SK-N-SH treated with all-trans-retinoic acid at 6 μM for 48 hours (cell line): ENCODE data around the gene HAAO.

ENCODE experiments used
- ATAC-seq: fragments of 200-7000 bp; cut with Tn5 transposase; 3 replicates; pipeline ENCODE4 v1.9.1; 2020; ENCODE audit warnings: mild to moderate bottlenecking, moderate library complexity
- ARNTL ChIP-seq: fragments of 450-650 bp; formaldehyde crosslinking; IDR thresholded peaks from 2 replicates; pipeline ENCODE4 v1.5.0; 2020; ENCODE audit warnings: low read depth, mild to moderate bottlenecking, moderate library complexity, borderline replicate concordance
- BACH2 ChIP-seq: fragments of 250-450 bp; sonication (Bioruptor Pico); IDR thresholded peaks from 2 replicates; pipeline ENCODE4 v1.9.0; 2021; ENCODE audit warnings: mild to moderate bottlenecking, borderline replicate concordance
- CREB5 ChIP-seq: fragments of 250-450 bp; sonication (Bioruptor Pico); IDR thresholded peaks from 2 replicates; pipeline ENCODE4 v1.5.1; 2020; ENCODE audit warnings: low read depth, mild to moderate bottlenecking, moderate library complexity
- CSRNP3 ChIP-seq: fragments of 250-450 bp; sonication (Bioruptor Pico); IDR thresholded peaks from 2 replicates; pipeline ENCODE4 v1.5.1; 2021; ENCODE audit warnings: mild to moderate bottlenecking, moderate library complexity
- ESRRG ChIP-seq: fragments of 250-450 bp; sonication (Bioruptor Pico); IDR thresholded peaks from 2 replicates; pipeline ENCODE4 v1.6.1; 2021; ENCODE audit warnings: mild to moderate bottlenecking
- GLIS3 ChIP-seq: fragments of 250-450 bp; sonication (Bioruptor Pico); IDR thresholded peaks from 2 replicates; pipeline ENCODE4 v1.5.0; 2020; ENCODE audit warnings: mild to moderate bottlenecking, moderate library complexity
- ISL1 ChIP-seq: fragments of 250-450 bp; sonication (Bioruptor Pico); IDR thresholded peaks from 2 replicates; pipeline ENCODE4 v2.1.2; 2022; ENCODE audit warnings: mild to moderate bottlenecking, moderate library complexity
- OSR1 ChIP-seq: fragments of 250-450 bp; sonication (Bioruptor Pico); IDR thresholded peaks from 2 replicates; pipeline ENCODE4 v1.8.0; 2022; ENCODE audit warnings: moderate library complexity, mild to moderate bottlenecking, inconsistent platforms
- PATZ1 ChIP-seq: fragments of 250-450 bp; sonication (Bioruptor Pico); IDR thresholded peaks from 2 replicates; pipeline ENCODE4 v1.8.0; 2020; ENCODE audit warnings: mild to moderate bottlenecking, moderate library complexity, borderline replicate concordance
- POU6F1 ChIP-seq: fragments of 250-450 bp; sonication (Bioruptor Pico); IDR thresholded peaks from 2 replicates; pipeline ENCODE4 v1.8.0; 2021; ENCODE audit warnings: low read depth, mild to moderate bottlenecking, moderate library complexity, borderline replicate concordance
- PPARA ChIP-seq: fragments of 250-450 bp; sonication (Bioruptor Pico); IDR thresholded peaks from 2 replicates; pipeline ENCODE4 v1.5.0; 2020; ENCODE audit warnings: mild to moderate bottlenecking, borderline replicate concordance
- RARB ChIP-seq: fragments of 250-450 bp; sonication (Bioruptor Pico); IDR thresholded peaks from 2 replicates; pipeline ENCODE4 v1.8.0; 2021; ENCODE audit warnings: mild to moderate bottlenecking, moderate library complexity
- SNAI2 ChIP-seq: fragments of 250-450 bp; sonication (Bioruptor Pico); IDR thresholded peaks from 2 replicates; pipeline ENCODE4 v1.5.0; 2020; ENCODE audit warnings: mild to moderate bottlenecking, moderate library complexity
- TOX ChIP-seq: fragments of 250-450 bp; sonication (Bioruptor Pico); IDR thresholded peaks from 2 replicates; pipeline ENCODE4 v1.8.0; 2021; ENCODE audit warnings: mild to moderate bottlenecking, moderate library complexity, borderline replicate concordance
- TSHZ2 ChIP-seq: fragments of 250-450 bp; sonication (Bioruptor Pico); IDR thresholded peaks from 2 replicates; pipeline ENCODE4 v1.5.0; 2020; ENCODE audit warnings: mild to moderate bottlenecking, moderate library complexity
- ZC3H10 ChIP-seq: fragments of 250-450 bp; sonication (Bioruptor Pico); IDR thresholded peaks from 2 replicates; pipeline ENCODE4 v1.5.1; 2021; ENCODE audit warnings: mild to moderate bottlenecking, moderate library complexity
- ZFP3 ChIP-seq: fragments of 250-450 bp; sonication (Bioruptor Pico); IDR thresholded peaks from 2 replicates; pipeline ENCODE4 v1.5.0; 2020; ENCODE audit warnings: mild to moderate bottlenecking, moderate library complexity
- ZFP30 ChIP-seq: fragments of 450-650 bp; formaldehyde crosslinking; IDR thresholded peaks from 2 replicates; pipeline ENCODE4 v1.5.0; 2022; ENCODE audit warnings: mild to moderate bottlenecking, moderate library complexity
- ZNF565 ChIP-seq: fragments of 450-650 bp; formaldehyde crosslinking; conservative IDR thresholded peaks from 2 replicates; pipeline ENCODE4 v1.5.0; 2020; ENCODE audit warnings: low read depth, mild to moderate bottlenecking, moderate library complexity
- ZNF70 ChIP-seq: fragments of 450-650 bp; formaldehyde crosslinking; IDR thresholded peaks from 2 replicates; pipeline ENCODE4 v1.5.0; 2020; ENCODE audit warnings: mild to moderate bottlenecking, moderate library complexity
- ZNF8 ChIP-seq: fragments of 450-650 bp; formaldehyde crosslinking; IDR thresholded peaks from 2 replicates; pipeline ENCODE4 v1.5.0; 2020; ENCODE audit warnings: mild to moderate bottlenecking, moderate library complexity

The HAAO gene

GRCh38 chr2:42752314-42752713, 40.1 kb downstream of the HAAO start (continued):
- TF ChIP-seq CSRNP3 (CRISPR knock-in tag): no peak

GRCh38 chr2:42748840-42749239, 43.5 kb downstream of the HAAO start:
- ATAC-seq: no peak
- TF ChIP-seq GLIS3 (CRISPR knock-in tag): no peak
- TF ChIP-seq ARNTL (CRISPR knock-in tag): no peak
- no peak for TF ChIP-seq OSR1 (CRISPR knock-in tag)
- TF ChIP-seq ZNF565 (CRISPR knock-in tag): no peak
- no peak for TF ChIP-seq ZFP3 (CRISPR knock-in tag)
- TF ChIP-seq POU6F1: no peak
- no peak for TF ChIP-seq ZC3H10
- no peak for TF ChIP-seq PATZ1 (CRISPR knock-in tag)
- TF ChIP-seq TSHZ2: no peak
- TF ChIP-seq ZNF70 (CRISPR knock-in tag): no peak
- TF ChIP-seq RARB (CRISPR knock-in tag): no peak
- no peak for TF ChIP-seq CSRNP3 (CRISPR knock-in tag)
- TF ChIP-seq TOX: no peak
- TF ChIP-seq SNAI2 (CRISPR knock-in tag): no peak
- TF ChIP-seq ESRRG: no peak
- TF ChIP-seq ZNF8 (CRISPR knock-in tag): no peak
- TF ChIP-seq ISL1 (CRISPR knock-in tag): no peak

GRCh38 chr2:42747422-42747821, 45.0 kb downstream of the HAAO start:
- ATAC-seq: no peak
- TF ChIP-seq TOX (no peak), PPARA (no peak), BACH2 (CRISPR knock-in tag) (no peak), CREB5 (CRISPR knock-in tag) (no peak), ZNF565 (CRISPR knock-in tag) (no peak), ZNF8 (CRISPR knock-in tag) (no peak), OSR1 (CRISPR knock-in tag) (no peak), GLIS3 (CRISPR knock-in tag) (no peak), CSRNP3 (CRISPR knock-in tag) (no peak), RARB (CRISPR knock-in tag) (no peak), ZFP3 (CRISPR knock-in tag) (no peak), POU6F1 (no peak), ZFP30 (CRISPR knock-in tag) (no peak), PATZ1 (CRISPR knock-in tag) (no peak)
